T follicular helper cell (primary cell): Measurements from ENCODE around the gene FBXO28.
"Not testable (repeated sequence)": the region's sequence is repeated elsewhere in the genome, so short reads cannot be mapped to it uniquely, and the experiment has no call there.

Experiments
- DNase-seq: peaks from one replicate; pipeline ENCODE4 v3.0.0-alpha.2; 2020; ENCODE audit warnings: low read depth
- total RNA-seq, 2 experiments: gene quantifications; one replicate each; lab custom pipeline; 2026; lab: John Stamatoyannopoulos, UW

FBXO28 gene
- total RNA-seq, result 75.0 to 86.3 reads per million in 2 experiments

GRCh38 chr1:224113918-224114786, at the start of gene FBXO28:
TSS of gene FBXO28 (plus strand) at chr1:224114111. CDS start at chr1:224114130, 19 bp downstream.
- peak; percentile 90 for DNase-seq

GRCh38 chr1:224064150-224064549, 49.8 kb upstream of the FBXO28 start:
- no peak for DNase-seq

- DNase-seq, result no peak
These were observed 48.5 kb upstream of the FBXO28 start for GRCh38 chr1:224065455-224065854.

- no peak for DNase-seq
These were observed 46.7 kb upstream of the FBXO28 start for GRCh38 chr1:224067207-224067606.

- no peak for DNase-seq
These were observed 46.1 kb upstream of the FBXO28 start for GRCh38 chr1:224067621-224068457.

- no peak for DNase-seq
These were observed 45.3 kb upstream of the FBXO28 start for GRCh38 chr1:224068458-224069072.

GRCh38 chr1:224069138-224069537, 44.8 kb upstream of the FBXO28 start:
- DNase-seq, result no peak

GRCh38 chr1:224070521-224070920, 43.4 kb upstream of the FBXO28 start:
- DNase-seq, result no peak

GRCh38 chr1:224076407-224076806, 37.5 kb upstream of the FBXO28 start:
- no peak for DNase-seq

- not testable (repeated sequence) for DNase-seq
These were observed 34.3 kb upstream of the FBXO28 start for GRCh38 chr1:224079644-224080043.

GRCh38 chr1:224080115-224080774, 33.7 kb upstream of the FBXO28 start:
- DNase-seq, result no peak

GRCh38 chr1:224081604-224082003, 32.3 kb upstream of the FBXO28 start:
- DNase-seq, result no peak

- DNase-seq, result no peak
These were observed 31.8 kb upstream of the FBXO28 start for GRCh38 chr1:224082146-224082545.

- no peak for DNase-seq
These were observed 29.0 kb upstream of the FBXO28 start for GRCh38 chr1:224084867-224085266.

GRCh38 chr1:224085421-224086108, 28.3 kb upstream of the FBXO28 start:
- no peak for DNase-seq

GRCh38 chr1:224087286-224087794, 26.6 kb upstream of the FBXO28 start:
- no peak for DNase-seq

GRCh38 chr1:224089583-224089982, 24.3 kb upstream of the FBXO28 start:
- no peak for DNase-seq

- no peak for DNase-seq
These were observed 23.8 kb upstream of the FBXO28 start for GRCh38 chr1:224090116-224090515.

GRCh38 chr1:224092111-224092510, 21.8 kb upstream of the FBXO28 start:
- no peak for DNase-seq

- DNase-seq, result no peak
These were observed 21.3 kb upstream of the FBXO28 start for GRCh38 chr1:224092601-224093000.

GRCh38 chr1:224095339-224095738, 18.6 kb upstream of the FBXO28 start:
- DNase-seq, result no peak
